ENCODE measurements around the gene LRP1B.

DNA sequence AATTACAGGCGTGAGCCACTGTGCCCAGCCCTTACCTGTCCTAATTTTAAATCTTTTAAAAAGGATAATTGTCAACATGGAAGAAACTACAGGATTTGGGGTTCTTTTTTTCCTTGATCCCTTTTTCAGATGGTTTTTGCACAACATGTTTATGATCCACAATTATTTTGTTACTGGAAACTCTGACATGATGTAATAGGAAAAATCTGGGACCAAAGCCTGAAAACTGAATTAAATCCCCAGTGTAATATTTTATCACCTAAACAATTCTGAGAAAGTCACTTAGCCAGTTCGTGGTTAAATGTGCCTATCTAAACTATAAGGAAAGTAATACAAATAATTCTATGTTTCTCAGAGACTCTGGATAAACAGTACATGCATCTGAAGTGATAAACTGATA is 1649.7 kb downstream of the LRP1B start:
- TF ChIP-seq, protein P1, sequence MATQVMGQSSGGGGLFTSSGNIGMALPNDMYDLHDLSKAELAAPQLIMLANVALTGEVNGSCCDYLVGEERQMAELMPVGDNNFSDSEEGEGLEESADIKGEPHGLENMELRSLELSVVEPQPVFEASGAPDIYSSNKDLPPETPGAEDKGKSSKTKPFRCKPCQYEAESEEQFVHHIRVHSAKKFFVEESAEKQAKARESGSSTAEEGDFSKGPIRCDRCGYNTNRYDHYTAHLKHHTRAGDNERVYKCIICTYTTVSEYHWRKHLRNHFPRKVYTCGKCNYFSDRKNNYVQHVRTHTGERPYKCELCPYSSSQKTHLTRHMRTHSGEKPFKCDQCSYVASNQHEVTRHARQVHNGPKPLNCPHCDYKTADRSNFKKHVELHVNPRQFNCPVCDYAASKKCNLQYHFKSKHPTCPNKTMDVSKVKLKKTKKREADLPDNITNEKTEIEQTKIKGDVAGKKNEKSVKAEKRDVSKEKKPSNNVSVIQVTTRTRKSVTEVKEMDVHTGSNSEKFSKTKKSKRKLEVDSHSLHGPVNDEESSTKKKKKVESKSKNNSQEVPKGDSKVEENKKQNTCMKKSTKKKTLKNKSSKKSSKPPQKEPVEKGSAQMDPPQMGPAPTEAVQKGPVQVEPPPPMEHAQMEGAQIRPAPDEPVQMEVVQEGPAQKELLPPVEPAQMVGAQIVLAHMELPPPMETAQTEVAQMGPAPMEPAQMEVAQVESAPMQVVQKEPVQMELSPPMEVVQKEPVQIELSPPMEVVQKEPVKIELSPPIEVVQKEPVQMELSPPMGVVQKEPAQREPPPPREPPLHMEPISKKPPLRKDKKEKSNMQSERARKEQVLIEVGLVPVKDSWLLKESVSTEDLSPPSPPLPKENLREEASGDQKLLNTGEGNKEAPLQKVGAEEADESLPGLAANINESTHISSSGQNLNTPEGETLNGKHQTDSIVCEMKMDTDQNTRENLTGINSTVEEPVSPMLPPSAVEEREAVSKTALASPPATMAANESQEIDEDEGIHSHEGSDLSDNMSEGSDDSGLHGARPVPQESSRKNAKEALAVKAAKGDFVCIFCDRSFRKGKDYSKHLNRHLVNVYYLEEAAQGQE (IDR thresholded peaks at IDR 0.05; ENCODE audit: borderline replicate concordance): no peak
- TF ChIP-seq POLR2AphosphoS5 (IDR thresholded peaks at IDR 0.05) (no peak), CTCF (IDR thresholded peaks at IDR 0.05; ENCODE audit: poor library complexity, severe bottlenecking) (no peak), TAF1 (IDR thresholded peaks at IDR 0.05; ENCODE audit: low read depth) (no peak), EP300 (conservative IDR thresholded peaks at IDR 0.05; ENCODE audit: poor library complexity, severe bottlenecking) (no peak), EZH2 (IDR thresholded peaks at IDR 0.05; ENCODE audit: borderline replicate concordance, insufficient read depth, low read length, poor library complexity, severe bottlenecking) (no peak), MXI1 (conservative IDR thresholded peaks at IDR 0.05; ENCODE audit: poor library complexity, severe bottlenecking) (no peak), SMC3 (conservative IDR thresholded peaks at IDR 0.05; ENCODE audit: poor library complexity) (no peak)

Data from neural cell (in vitro differentiated cells).